DND-41 (cell line): ENCODE data around the gene USP4.

ENCODE experiments used
- ATAC-seq: fragments of 200-7000 bp; cut with Tn5 transposase; 3 replicates; pipeline ENCODE4 v1.9.1; 2021; ENCODE audit warnings: low read depth; ENCODE audit not compliant: insufficient read depth
- DNase-seq: peaks from one replicate; pipeline ENCODE4 v3.0.0-alpha.2; 2020
- H2AFZ ChIP-seq: 2 replicates; pipeline ENCODE4 v1.6.0; 2012; ENCODE audit warnings: low read depth, low read length
- H3K27ac ChIP-seq: 2 replicates; pipeline ENCODE4 v1.5.1; 2012; ENCODE audit warnings: low read length, inconsistent platforms
- H3K27me3 ChIP-seq: fragments of 200-600 bp; sonication (generic); 2 replicates; pipeline ENCODE4 v1.6.0; 2012; ENCODE audit warnings: low read length, mild to moderate bottlenecking, inconsistent platforms; ENCODE audit not compliant: insufficient read depth, poor library complexity
- H3K36me3 ChIP-seq: 2 replicates; pipeline ENCODE4 v1.5.1; 2012; ENCODE audit warnings: low read length, inconsistent platforms; ENCODE audit not compliant: insufficient read depth
- H3K4me1 ChIP-seq: 2 replicates; pipeline ENCODE4 v1.5.1; 2012; ENCODE audit warnings: mild to moderate bottlenecking, low read length; ENCODE audit not compliant: insufficient read depth
- H3K4me2 ChIP-seq: 2 replicates; pipeline ENCODE4 v1.6.0; 2012; ENCODE audit warnings: mild to moderate bottlenecking, moderate library complexity, low read length, inconsistent platforms; ENCODE audit not compliant: insufficient read depth
- H3K4me3 ChIP-seq, 2 experiments: fragments of 200-600 bp in 1 of 2; shearing (Covaris generic) in 1 of 2; 2 replicates each; pipeline ENCODE4 v1.5.1; 2012 to 2016; ENCODE audit warnings: inconsistent platforms in 2 of 2, low read length in 2 of 2, mild to moderate bottlenecking in 2 of 2, low read depth in 1 of 2, moderate library complexity in 1 of 2
- H3K79me2 ChIP-seq: 2 replicates; pipeline ENCODE4 v1.6.0; 2012; ENCODE audit warnings: low read length, inconsistent platforms; ENCODE audit not compliant: insufficient read depth
- H3K9ac ChIP-seq: 2 replicates; pipeline ENCODE4 v1.6.0; 2012; ENCODE audit warnings: low read depth, mild to moderate bottlenecking, inconsistent platforms, low read length, moderate library complexity
- H3K9me3 ChIP-seq: 2 replicates; pipeline ENCODE4 v1.5.1; 2012; ENCODE audit warnings: low read length, moderate library complexity, mild to moderate bottlenecking, inconsistent platforms; ENCODE audit not compliant: insufficient read depth, severe bottlenecking
- H4K20me1 ChIP-seq: 2 replicates; pipeline ENCODE4 v1.6.0; 2012; ENCODE audit warnings: low read length; ENCODE audit not compliant: insufficient read depth
- EZH2 ChIP-seq: IDR thresholded peaks from 3 replicates; pipeline ENCODE4 v1.6.1; 2012; ENCODE audit warnings: borderline replicate concordance, low read depth, mild to moderate bottlenecking, moderate library complexity, low read length, inconsistent platforms; ENCODE audit not compliant: severe bottlenecking
- TF ChIP-seq, protein P1 (sequence below): IDR thresholded peaks from 2 replicates; pipeline ENCODE4 v1.5.1; 2012; ENCODE audit warnings: borderline replicate concordance, low read length, moderate library complexity, mild to moderate bottlenecking; ENCODE audit not compliant: poor library complexity, severe bottlenecking; ENCODE audit errors: extremely low read depth

Gene USP4

DNA sequence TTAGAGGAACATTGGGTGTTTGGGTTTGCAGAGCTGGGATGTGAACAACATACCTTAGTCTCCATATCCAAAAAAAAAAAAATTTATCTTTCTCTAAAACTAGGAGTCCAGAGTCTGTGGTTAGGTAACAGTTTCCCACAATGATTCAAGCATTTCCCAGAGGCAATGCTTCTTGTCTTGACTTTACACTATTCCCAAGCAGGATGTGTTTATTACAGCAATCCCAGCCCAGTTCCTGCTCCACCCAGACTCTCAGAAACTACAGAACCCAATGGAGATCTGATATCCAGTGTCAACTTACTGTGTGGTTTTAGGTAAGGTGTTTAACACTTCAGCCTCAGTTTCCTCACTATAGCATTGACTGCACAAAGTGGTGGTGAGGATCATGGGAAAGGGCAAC, 60.5 kb downstream of the USP4 start:
- no peak overlapping the region for H3K4me3 ChIP-seq
- ATAC-seq, result no peak
- H3K9ac ChIP-seq, result no peak overlapping the region
- H3K4me1 ChIP-seq, result no peaks in the 10 kb centered on the region
- no peak for TF ChIP-seq EZH2
- TF ChIP-seq, protein P1, sequence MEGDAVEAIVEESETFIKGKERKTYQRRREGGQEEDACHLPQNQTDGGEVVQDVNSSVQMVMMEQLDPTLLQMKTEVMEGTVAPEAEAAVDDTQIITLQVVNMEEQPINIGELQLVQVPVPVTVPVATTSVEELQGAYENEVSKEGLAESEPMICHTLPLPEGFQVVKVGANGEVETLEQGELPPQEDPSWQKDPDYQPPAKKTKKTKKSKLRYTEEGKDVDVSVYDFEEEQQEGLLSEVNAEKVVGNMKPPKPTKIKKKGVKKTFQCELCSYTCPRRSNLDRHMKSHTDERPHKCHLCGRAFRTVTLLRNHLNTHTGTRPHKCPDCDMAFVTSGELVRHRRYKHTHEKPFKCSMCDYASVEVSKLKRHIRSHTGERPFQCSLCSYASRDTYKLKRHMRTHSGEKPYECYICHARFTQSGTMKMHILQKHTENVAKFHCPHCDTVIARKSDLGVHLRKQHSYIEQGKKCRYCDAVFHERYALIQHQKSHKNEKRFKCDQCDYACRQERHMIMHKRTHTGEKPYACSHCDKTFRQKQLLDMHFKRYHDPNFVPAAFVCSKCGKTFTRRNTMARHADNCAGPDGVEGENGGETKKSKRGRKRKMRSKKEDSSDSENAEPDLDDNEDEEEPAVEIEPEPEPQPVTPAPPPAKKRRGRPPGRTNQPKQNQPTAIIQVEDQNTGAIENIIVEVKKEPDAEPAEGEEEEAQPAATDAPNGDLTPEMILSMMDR, result no peak
- no peak overlapping the region for H3K27ac ChIP-seq
- no peak overlapping the region for H2AFZ ChIP-seq
- H3K27me3 ChIP-seq, result no peaks in the 10 kb centered on the region
- DNase-seq, result no peak
- H3K79me2 ChIP-seq, result no peaks in the 10 kb centered on the region
- no peaks in the 10 kb centered on the region for H3K9me3 ChIP-seq
- peaks cover 66% of the 10 kb centered on the region for H3K36me3 ChIP-seq
- H4K20me1 ChIP-seq, result no peaks in the 10 kb centered on the region
- H3K4me2 ChIP-seq, result no peak overlapping the region

DNA sequence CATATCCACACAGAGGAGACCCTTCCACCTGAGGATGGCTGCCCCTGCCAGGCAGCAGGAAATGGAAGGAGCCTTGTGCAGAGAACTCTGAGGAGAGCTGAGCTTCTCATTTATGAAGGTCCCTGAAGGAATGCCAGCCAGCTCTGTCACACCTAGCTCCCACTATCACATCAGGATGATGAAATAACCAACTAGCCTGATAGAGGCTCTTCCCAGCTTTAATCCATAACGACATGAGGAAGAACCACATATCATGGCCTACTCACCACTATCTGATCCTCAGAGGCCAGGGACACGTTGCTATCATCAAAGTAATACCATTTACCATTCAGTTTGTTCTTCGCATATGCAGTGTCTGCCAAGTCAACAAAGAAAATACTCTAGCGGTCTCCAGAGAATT, 61.3 kb downstream of the USP4 start:
- Histone ChIP-seq H3K4me1 (no peaks in the 10 kb centered on the region), H2AFZ (no peak overlapping the region), H3K27ac (no peak overlapping the region), H3K79me2 (no peaks in the 10 kb centered on the region), H3K4me2 (no peak overlapping the region), H3K9ac (no peak overlapping the region), H3K36me3 (peaks cover 63% of the 10 kb centered on the region), H3K4me3 (no peak overlapping the region), H4K20me1 (no peaks in the 10 kb centered on the region), H3K27me3 (no peaks in the 10 kb centered on the region), H3K9me3 (no peaks in the 10 kb centered on the region)
- ATAC-seq (no peak), DNase-seq (no peak)
- TF ChIP-seq, protein P1, result no peak
- no peak for TF ChIP-seq EZH2

DNA sequence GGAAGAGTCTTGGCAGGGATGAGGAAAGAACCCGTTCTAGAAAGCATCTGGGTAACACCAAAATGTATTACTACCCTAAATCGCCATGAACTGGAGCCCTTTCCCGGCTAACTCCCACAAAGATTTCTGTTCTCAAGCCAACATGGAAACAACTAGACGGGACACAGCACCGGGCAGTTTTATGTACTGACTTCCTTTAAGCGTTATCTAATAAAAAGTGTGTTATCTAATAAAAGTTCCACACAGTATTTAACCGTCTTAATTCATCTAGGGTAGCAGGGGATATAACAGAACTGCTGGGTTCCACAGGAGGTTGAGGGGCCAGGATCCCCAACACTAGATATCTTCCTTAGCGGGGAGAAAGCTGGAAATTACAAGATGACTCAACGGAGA, 62.5 kb downstream of the USP4 start:
- H2AFZ ChIP-seq, result no peak overlapping the region
- ATAC-seq (no peak), DNase-seq (no peak)
- no peaks in the 10 kb centered on the region for H3K27me3 ChIP-seq
- no peaks in the 10 kb centered on the region for H3K9me3 ChIP-seq
- TF ChIP-seq, protein P1, result no peak
- no peak for TF ChIP-seq EZH2
- no peak overlapping the region for H3K9ac ChIP-seq
- no peak overlapping the region for H3K4me2 ChIP-seq
- H3K27ac ChIP-seq, result no peak overlapping the region
- H3K36me3 ChIP-seq, result peaks cover 59% of the 10 kb centered on the region
- no peak overlapping the region for H3K4me3 ChIP-seq
- H4K20me1 ChIP-seq, result no peaks in the 10 kb centered on the region
- no peaks in the 10 kb centered on the region for H3K4me1 ChIP-seq
- no peaks in the 10 kb centered on the region for H3K79me2 ChIP-seq
